ENCODE measurements around the gene RNPS1. TPM values are rescaled to one million over a fixed set of nuclear protein-coding genes. Genes with fewer than 3 reads are reported as not detected.

The RNPS1 gene
- total and polyA plus RNA-seq, 2 donors (not counting 1 experiment from before 2014, with no cell fraction given), result 38.1 to 115 TPM

- H3K4me3 ChIP-seq (replicated peaks in 1 of 4; ENCODE audit: control extremely low read depth in 1 of 4, insufficient read depth in 1 of 4, low read depth in 3 of 4, low read length in 4 of 4), result no peak overlapping the region
- TF ChIP-seq CTCF (conservative IDR thresholded peaks at IDR 0.05 in 1 of 2, IDR thresholded peaks at IDR 0.05 in 1 of 2; ENCODE audit: low read depth in 1 of 2, low read length in 2 of 2) (no peak), EZH2 (IDR thresholded peaks at IDR 0.05; ENCODE audit: low read length, missing control alignments) (no peak)
- peak overlapping the region; percentile 72 for H3K27ac ChIP-seq (ENCODE audit: insufficient read depth, low read length)
- no peaks in the 10 kb centered on the region for H3K27me3 ChIP-seq (ENCODE audit: control insufficient read depth, insufficient read depth, low read length)
- H3K4me2 ChIP-seq (ENCODE audit: extremely low read depth, insufficient read depth, low read length), result no peak overlapping the region
- no peaks in the 10 kb centered on the region for H4K20me1 ChIP-seq (ENCODE audit: control insufficient read depth, extremely low read depth, insufficient read depth, low read length)
- peaks cover 7% of the 10 kb centered on the region for H3K4me1 ChIP-seq (ENCODE audit: control insufficient read depth, extremely low read depth, insufficient read depth, low read length)
- no peak overlapping the region for H3K9ac ChIP-seq (ENCODE audit: insufficient read depth, low read length)
- peaks cover 18% of the 10 kb centered on the region for H3K79me2 ChIP-seq (ENCODE audit: control insufficient read depth, insufficient read depth, low read length)
- no peak for DNase-seq (ENCODE audit: low read depth in 2 of 2)
- H3K9me3 ChIP-seq (ENCODE audit: control insufficient read depth, insufficient read depth, low read depth, low read length), result no peaks in the 10 kb centered on the region
- peaks cover 23% of the 10 kb centered on the region for H3K36me3 ChIP-seq (ENCODE audit: control insufficient read depth, insufficient read depth, low read length)
- H2AFZ ChIP-seq (ENCODE audit: low read length), result no peak overlapping the region
Observed at GRCh38 chr16:2252806-2253148, 15.1 kb downstream of the RNPS1 start.

GRCh38 chr16:2251296-2252111 is 16.4 kb downstream of the RNPS1 start, which contains the start of gene ECI1:
Gene ECI1, minus strand, starts transcription at chr16:2251587. Its CDS starts 21 bp downstream, at chr16:2251566.
- Histone ChIP-seq H4K20me1 (ENCODE audit: control insufficient read depth, extremely low read depth, insufficient read depth, low read length) (no peaks in the 10 kb centered on the region), H3K4me2 (ENCODE audit: extremely low read depth, insufficient read depth, low read length) (peak within 1 kb of the TSS; percentile 84), H3K4me1 (ENCODE audit: control insufficient read depth, extremely low read depth, insufficient read depth, low read length) (peaks cover 7% of the 10 kb centered on the region), H3K27ac (ENCODE audit: insufficient read depth, low read length) (peak within 1 kb of the TSS; percentile 72), H2AFZ (ENCODE audit: low read length) (no peak within 1 kb of the TSS), H3K79me2 (ENCODE audit: control insufficient read depth, insufficient read depth, low read length) (peaks cover 10% of the 10 kb centered on the region), H3K4me3 (replicated peaks in 1 of 4; ENCODE audit: control extremely low read depth in 1 of 4, insufficient read depth in 1 of 4, low read depth in 3 of 4, low read length in 4 of 4) (peak within 1 kb of the TSS; percentile 60 to 69 (median 66)), H3K27me3 (ENCODE audit: control insufficient read depth, insufficient read depth, low read length) (no peaks in the 10 kb centered on the region), H3K9me3 (ENCODE audit: control insufficient read depth, insufficient read depth, low read depth, low read length) (no peaks in the 10 kb centered on the region), H3K36me3 (ENCODE audit: control insufficient read depth, insufficient read depth, low read length) (peaks cover 16% of the 10 kb centered on the region), H3K9ac (ENCODE audit: insufficient read depth, low read length) (peak within 1 kb of the TSS; percentile 77)
- DNase-seq (ENCODE audit: low read depth in 2 of 2), result peak; percentile 93 to 95
- TF ChIP-seq EZH2 (IDR thresholded peaks at IDR 0.05; ENCODE audit: low read length, missing control alignments) (no peak), CTCF (conservative IDR thresholded peaks at IDR 0.05 in 1 of 2, IDR thresholded peaks at IDR 0.05 in 1 of 2; ENCODE audit: low read depth in 1 of 2, low read length in 2 of 2) (peak; percentile 44 to 56)

GRCh38 chr16:2250652-2251295 is 17.2 kb downstream of the RNPS1 start:
- H2AFZ ChIP-seq (ENCODE audit: low read length), result no peak overlapping the region
- no peaks in the 10 kb centered on the region for H3K27me3 ChIP-seq (ENCODE audit: control insufficient read depth, insufficient read depth, low read length)
- no peaks in the 10 kb centered on the region for H4K20me1 ChIP-seq (ENCODE audit: control insufficient read depth, extremely low read depth, insufficient read depth, low read length)
- H3K27ac ChIP-seq (ENCODE audit: insufficient read depth, low read length), result peak overlapping the region; percentile 72
- H3K9me3 ChIP-seq (ENCODE audit: control insufficient read depth, insufficient read depth, low read depth, low read length), result no peaks in the 10 kb centered on the region
- H3K4me3 ChIP-seq (replicated peaks in 1 of 4; ENCODE audit: control extremely low read depth in 1 of 4, insufficient read depth in 1 of 4, low read depth in 3 of 4, low read length in 4 of 4), result peak overlapping the region; percentile 60 to 69 (median 66)
- peaks cover 7% of the 10 kb centered on the region for H3K4me1 ChIP-seq (ENCODE audit: control insufficient read depth, extremely low read depth, insufficient read depth, low read length)
- H3K36me3 ChIP-seq (ENCODE audit: control insufficient read depth, insufficient read depth, low read length), result peaks cover 20% of the 10 kb centered on the region
- TF ChIP-seq EZH2 (IDR thresholded peaks at IDR 0.05; ENCODE audit: low read length, missing control alignments) (no peak), CTCF (conservative IDR thresholded peaks at IDR 0.05 in 1 of 2, IDR thresholded peaks at IDR 0.05 in 1 of 2; ENCODE audit: low read depth in 1 of 2, low read length in 2 of 2) (no peak)
- H3K9ac ChIP-seq (ENCODE audit: insufficient read depth, low read length), result peak overlapping the region; percentile 77
- H3K4me2 ChIP-seq (ENCODE audit: extremely low read depth, insufficient read depth, low read length), result peak overlapping the region; percentile 84
- DNase-seq (ENCODE audit: low read depth in 2 of 2), result peak in 1 of 2 donors; percentile 22
- H3K79me2 ChIP-seq (ENCODE audit: control insufficient read depth, insufficient read depth, low read length), result peaks cover 9% of the 10 kb centered on the region

Measured in fibroblast of lung (primary cell).